H1 (cell line): ENCODE results near the gene PLCB1. TPM values are rescaled to one million over a fixed set of nuclear protein-coding genes. Genes with fewer than 3 reads are reported as not detected.

Experiments used
- RBBP5 ChIP-seq: IDR thresholded peaks from 2 replicates; pipeline ENCODE4 v1.7.1; 2012; ENCODE audit warnings: low read depth, mild to moderate bottlenecking, inconsistent platforms, low read length, moderate library complexity, borderline replicate concordance
- polyA plus RNA-seq, 7 experiments: library from polyadenylated mRNA; depleted of rRNA in 3 of 7; stranded (reverse) in 5 of 7; unstranded in 2 of 7; fragments of >200 nt in 5 of 7; fragments of 200-250 nt in 2 of 7; gene quantifications; 1 replicate in 5 of 7; 2 replicates in 1 of 7; 4 replicates in 1 of 7; pipeline versions ENCODE4 v1.2.1 to v1.2.3, GENCODE V29; 2011 to 2013; ENCODE audit warnings: missing spikeins in 2 of 7, mixed read lengths in 2 of 7
- total RNA-seq: library from RNA; stranded (reverse); fragmentation: NEBNext Ultra II Directional; extraction: Animal tissue kit (Norgen Biotek cat#: 25700); gene quantifications from 2 replicates; pipeline ENCODE4 v1.2.1, GENCODE V29; 2021

PLCB1 gene
- total and polyA plus RNA-seq, 2 of the 8 experiments (the other 6 are each of a cell fraction or from before 2014, with no cell fraction given), result 2.6 to 9.1 TPM

- no peak for TF ChIP-seq RBBP5
Observed at GRCh38 chr20:8365634-8366033, 233.6 kb downstream of the PLCB1 start (continued).
